Activated CD4-positive, alpha-beta T cell treated with anti-CD3 and anti-CD28 coated beads, Interleukin-2, amount 50 U/mL, for 16 hours (primary cell): ENCODE data around the gene MT1X.
"Not testable (repeated sequence)": the region's sequence is repeated elsewhere in the genome, so short reads cannot be mapped to it uniquely, and the experiment has no call there.

Experiments
- DNase-seq: peaks from one replicate; pipeline ENCODE4 v3.0.0-alpha.2; 2020

The MT1X gene

DNA sequence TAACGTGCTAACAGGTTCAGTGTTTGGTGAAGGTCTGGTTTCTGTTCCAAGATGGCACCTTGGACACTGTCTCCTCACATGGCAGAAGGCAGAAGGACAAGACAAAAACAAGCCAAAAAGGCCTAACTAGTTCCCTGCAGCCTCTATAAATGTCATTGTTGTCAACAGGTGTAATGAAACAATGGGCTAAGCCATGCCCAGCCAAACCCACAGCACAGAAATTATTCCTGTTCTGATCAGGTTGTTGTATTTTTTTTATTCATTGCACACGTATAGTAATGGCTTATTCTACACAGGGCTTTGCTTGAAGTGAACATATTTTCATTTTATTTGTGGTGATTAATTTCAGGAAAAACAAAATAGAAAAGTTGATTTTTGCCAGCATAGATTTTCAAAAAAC lies 31.5 kb downstream of the MT1X start:
- no peak for DNase-seq

DNA sequence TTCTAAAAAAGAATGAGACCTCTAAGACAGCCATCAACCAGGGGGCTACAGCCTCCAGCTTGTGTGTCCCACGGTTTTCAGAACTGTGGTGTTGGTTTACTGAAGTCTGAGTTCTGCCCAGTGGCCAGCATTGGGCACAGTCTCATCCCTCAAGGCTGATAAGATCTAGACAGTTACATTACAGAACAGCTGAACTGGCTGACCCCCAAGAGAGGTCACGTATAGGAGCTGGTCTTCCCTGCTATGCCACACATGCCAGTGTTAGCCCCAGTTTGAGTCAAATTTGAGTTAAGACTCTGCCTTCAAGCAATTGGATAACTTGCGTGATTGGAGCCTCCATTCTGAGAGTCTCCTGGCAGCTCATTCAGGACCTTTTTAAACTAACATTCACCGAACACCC lies 32.9 kb downstream of the MT1X start:
- DNase-seq: no peak

DNA sequence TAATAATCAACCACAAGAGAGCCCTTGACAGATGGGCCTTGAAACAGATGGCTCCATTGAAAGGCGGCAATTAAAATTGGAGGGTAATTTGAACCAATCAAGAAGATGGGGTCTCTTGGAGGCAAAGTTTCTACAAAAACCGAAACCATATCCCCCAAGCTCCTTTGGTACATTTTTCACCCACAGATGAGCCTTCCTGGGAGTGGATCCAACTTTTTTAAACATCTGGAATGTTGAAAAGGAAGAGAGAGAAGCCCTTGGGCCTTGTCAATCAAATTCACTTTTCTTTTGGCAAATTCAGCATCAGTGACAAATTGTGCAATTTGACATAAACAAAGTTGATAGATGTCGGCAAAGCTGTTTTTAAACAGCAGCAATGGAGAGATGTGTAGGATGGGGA lies 34.5 kb downstream of the MT1X start:
- no peak for DNase-seq

DNA sequence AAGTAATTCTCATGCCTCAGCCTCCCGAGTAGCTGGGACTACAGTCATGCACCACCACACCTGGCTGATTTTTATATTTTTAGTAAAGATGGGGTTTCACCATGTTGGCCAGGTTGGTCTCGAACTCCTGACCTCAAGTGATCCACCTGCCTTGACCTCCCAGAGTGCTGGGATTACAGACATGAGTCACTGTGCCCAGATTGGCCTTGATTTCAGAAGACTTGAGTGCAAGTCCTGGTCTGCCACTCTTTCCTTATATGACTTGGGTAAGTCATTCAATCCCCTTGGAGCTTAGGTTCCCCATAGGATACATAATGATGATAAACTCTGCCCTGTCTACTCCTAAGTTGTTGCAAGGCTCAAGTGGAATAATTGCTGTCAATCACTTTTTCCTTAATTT lies 35.3 kb downstream of the MT1X start:
- not testable (repeated sequence) for DNase-seq

DNA sequence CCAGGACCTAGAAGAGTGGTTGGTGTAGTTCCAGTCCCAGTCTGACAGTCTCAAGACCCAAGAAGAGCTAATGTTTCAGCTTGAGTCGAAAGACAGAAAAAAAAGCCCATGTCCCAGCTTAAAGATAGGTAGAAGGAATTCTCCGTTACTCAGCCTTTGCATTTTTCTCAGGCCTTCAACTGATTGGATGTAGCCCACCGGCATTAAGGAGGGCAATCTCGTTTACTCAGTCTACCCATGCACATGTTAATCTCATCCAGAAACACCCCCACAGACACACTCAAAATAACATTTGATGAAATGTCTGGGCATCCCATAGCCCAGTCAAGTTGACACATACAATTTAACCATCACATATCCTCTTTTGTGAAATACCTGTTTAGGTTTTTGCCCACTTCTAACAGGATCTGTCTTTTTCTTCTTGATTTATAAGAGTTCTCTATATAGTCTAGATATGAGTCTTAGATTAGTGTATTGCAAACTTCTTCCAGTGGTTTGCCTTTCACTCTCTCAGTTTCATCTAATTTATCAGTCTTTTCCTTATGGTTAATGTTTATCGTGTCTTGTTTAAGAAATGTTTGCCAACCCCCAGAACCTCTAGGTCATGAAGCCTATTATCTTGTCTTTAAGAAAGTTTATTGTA lies 40.1 kb downstream of the MT1X start:
- DNase-seq: no peak

DNA sequence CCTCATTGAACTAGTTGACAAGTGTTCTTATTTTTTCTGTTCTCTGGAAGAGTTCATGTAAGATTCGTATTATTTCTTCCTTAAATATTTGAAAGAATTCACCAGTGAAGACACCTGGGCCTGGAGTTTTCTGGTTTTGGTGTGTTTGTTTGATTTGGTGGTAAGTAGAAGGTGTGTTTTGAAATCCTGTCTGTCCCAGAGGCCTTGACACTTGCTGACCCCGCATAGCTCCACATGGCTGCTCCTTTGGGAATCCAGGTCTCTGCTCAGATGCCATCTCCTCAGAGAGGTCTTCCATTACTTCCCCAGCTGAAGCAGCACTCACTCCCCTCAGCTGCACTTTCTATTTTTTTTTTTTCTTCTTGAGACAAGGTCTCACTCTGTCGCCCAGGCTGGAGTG lies 41.9 kb downstream of the MT1X start:
- DNase-seq: no peak

DNA sequence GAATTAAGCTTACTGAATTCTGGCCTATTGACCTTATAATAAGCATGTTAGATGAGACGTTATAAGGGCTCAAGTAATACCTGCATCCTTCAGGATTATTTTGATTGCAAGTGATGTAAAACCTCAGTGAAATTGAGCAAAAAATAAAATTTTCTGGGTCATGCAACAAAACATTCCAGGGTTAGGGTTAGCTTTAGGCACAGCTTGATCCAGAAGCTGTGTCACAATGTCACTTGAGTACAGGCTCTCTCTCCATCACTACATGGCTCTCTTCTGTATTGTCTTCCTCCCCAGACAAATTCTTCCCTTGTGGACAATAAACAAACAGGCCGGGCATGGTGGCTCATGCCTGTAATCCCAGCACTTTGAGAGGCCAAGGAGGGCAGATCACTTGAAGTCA lies 44.0 kb downstream of the MT1X start:
- no peak for DNase-seq

DNA sequence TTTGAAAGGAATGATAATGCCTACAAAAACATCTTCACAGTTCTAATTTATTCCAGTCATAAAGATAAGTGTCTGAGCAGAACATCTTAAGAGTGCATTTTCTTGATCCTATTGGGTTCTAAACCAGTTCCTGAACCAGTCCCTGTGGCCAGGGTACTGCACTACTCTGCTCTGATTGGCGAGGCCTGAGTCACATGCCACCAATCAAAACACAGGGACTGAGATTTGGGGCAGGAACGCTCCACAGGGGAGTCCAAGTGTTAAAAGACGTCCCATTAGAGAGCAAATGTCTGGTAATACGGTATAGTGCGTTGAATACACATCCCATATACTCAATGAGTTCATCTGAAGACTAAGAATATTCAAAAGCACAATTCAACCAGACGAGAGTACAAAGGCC lies 44.7 kb downstream of the MT1X start:
- DNase-seq: no peak

DNA sequence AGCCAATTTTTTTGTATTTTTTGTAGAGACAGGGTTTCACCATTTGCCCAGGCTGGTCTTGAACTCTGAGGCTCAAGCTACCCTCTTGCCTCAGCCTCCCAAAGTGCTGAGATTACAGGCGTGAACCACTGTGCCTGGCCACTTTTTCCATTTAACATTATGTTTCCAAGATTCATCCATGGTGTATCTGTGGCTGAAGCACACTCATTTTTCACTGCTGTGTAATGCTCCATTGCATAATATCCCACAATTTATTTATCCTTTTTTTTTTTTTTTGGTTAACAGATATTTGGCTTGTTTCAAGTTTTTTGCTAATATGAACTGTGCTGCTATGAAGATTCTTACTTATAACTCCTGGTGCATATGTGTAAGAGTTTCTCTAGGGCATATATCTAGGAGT lies 45.8 kb downstream of the MT1X start:
- no peak for DNase-seq

DNA sequence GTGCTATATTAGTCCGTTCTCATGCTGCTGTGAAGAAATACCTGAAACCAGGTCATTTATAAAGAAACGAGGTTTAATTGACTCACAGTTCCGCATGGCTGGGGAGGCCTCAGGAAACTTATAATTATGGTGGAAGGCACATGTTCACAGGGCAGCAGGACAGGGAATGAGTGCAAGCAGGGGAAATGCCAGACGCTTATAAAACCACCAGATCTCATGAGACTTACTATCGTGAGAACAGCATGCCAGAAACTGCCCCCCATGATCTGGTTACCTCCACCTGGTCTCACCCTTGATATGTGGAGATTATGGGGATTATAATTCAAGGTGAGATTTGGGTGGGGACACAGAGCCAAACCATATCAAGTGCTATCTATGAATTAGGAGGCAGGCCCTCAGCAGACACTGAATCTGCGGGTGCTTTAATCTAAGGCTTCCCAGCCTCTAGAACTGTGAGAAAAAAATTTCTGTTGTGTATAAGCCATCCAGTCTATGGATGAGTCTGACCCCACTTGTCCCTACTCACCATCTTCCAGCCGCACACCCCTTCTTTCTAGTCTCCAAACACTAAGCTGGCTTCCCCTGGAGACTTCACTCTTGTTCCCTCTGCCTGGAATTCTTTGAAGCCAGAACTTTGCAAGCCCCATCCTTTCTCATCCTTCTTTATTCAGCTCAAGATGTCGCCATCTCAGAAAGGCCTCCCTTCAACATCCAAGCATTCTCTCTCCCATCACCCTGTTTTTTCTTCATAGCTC lies 46.9 kb downstream of the MT1X start:
- DNase-seq: no peak

DNA sequence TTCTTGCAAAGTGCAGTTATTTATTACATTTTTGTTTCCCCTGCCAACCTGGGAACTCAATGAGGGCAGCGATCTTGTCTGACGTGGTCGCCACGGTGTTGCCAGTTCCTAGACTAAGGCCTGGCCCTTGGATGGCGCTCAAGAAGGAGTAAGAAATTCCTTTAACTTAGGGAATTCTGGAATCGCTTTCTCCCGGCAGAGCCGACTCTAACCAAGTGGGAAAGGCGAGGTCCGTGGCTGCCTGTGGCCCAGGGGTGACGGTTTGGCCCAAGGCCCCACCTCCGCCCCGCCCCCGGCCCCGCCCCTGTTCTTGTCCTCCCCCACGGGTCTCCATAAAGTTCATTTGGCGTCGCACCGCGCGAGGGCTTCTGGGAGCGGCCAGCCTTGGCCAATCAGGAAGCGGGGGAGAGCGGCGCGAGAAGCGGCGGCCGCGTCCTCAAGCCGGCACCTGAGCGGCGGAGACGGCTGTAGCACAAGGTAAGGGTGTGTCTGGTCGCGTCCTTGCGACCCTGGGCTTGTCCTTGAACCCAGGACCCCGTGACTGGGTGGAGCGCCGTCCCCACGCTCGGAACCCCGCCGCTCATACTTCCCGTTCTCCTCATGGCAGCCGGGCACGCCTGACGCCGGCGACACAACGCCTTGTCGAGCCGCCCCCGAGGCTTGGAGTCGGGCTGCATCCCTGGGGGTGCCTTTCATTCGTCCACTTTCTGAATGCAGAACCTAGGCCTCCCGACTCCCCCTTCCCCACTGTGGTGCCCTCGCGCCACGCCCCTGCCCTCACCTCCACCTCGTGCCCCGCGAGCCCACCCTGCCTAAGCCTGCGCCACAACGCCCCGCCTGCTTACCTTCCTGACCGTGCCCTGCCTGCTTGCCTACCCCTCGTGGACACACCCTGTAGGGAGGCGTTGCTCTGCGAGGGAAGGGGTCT lies 47.7 kb downstream of the MT1X start, which contains the start of gene NUP93:
Gene NUP93, plus strand, starts transcription at position 395 of the 928 bp plus-strand sequence. CDS start 18,119 bp downstream, outside the sequence.
- DNase-seq: peak; percentile 94

DNA sequence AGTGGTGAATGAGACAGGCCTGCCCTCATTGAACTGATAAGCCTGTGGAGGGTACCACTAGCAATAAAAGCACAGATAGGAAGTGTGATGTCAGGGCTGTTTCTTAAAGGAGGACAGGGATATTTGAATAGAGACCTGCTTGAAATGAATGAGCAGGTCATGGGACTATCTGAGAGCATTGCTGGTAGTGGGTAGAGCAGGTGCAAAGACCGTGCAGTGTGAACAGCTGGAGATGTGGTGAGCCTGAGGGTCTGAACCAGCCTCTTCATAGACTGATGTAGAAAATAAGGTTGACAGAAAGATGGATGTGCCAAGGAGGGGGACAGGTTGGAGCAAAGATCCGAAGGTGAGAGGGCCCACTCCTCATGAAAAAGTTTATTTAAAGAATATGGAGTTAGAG lies 50.1 kb downstream of the MT1X start:
- DNase-seq: no peak

DNA sequence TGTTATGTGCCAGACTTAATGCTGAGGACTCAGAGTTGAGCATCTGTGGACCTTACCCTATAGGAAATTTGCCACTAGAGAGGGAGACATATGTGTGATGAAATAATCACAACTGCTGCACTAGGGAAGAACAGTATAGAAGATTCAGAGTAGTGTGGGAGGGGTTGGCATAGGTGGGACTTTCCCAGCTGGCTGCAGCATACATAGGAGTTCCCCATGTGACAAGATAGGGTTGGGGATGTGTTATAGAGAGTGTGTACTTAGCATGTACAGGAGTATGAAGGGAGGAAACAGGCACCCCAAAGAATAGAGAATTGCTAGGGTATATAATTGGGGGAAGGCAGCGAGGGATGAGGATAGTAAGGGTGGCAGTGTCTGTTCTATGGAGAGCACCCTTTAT lies 50.6 kb downstream of the MT1X start:
- peak; percentile 44 for DNase-seq
